HUDEP-2 (cell line): ENCODE data around the gene RPL19.
A peak's percentile ranks its signal among the peaks of the same experiment; 100 is the strongest.

Experiments used
- DNase-seq, 76 experiments: peaks; one replicate each; lab custom pipeline; 2025; ENCODE audit not compliant: unreplicated experiment in 76 of 76; lab: John Stamatoyannopoulos, UW

The RPL19 gene

DNA sequence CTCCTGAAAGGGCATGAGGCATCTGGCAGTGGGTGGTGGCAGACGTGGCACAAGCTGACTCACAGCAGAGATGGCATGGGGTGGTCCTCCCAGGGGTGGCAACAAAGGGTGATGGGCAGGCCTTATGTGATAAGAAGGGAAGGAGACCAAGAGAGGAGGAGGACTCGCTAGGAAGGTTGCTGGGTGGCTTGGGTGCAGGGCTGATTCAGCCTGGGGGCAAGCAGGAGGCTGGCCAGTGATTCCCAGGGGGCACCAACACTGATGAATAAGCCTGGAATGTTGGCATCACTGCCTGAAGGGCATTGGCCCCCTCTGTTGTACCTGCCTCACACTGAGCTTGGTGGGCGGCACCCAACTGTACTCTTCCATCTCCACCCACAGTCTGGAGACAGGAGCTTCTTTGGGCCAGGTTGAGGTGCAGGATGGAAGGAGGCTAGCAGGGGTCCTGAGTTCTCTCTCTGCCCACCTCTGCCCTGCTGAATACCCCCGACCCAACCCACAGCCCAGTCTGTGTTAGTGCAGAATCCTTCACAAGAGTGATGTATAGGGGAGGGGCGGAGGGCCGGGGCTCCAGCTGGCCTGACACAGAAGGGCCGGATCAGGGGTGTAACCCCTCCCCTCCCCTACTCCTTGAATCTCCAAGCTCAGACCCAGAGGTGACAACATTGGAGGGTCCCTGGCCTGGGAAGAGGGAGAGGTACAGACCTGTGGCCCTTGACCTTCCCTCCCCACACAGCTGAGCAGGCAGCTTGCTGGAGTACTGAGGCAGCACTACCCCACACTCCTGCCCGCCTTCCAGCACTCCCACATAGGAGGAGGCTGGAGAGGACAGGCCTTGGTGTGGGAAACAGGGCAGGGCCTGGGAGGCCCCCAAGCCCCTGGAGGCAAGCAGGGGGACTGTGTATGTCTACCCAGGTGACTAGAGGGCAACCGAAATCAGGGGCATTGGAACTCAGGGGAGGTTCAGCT is 23.1 kb downstream of the RPL19 start:
- no peak for DNase-seq

DNA sequence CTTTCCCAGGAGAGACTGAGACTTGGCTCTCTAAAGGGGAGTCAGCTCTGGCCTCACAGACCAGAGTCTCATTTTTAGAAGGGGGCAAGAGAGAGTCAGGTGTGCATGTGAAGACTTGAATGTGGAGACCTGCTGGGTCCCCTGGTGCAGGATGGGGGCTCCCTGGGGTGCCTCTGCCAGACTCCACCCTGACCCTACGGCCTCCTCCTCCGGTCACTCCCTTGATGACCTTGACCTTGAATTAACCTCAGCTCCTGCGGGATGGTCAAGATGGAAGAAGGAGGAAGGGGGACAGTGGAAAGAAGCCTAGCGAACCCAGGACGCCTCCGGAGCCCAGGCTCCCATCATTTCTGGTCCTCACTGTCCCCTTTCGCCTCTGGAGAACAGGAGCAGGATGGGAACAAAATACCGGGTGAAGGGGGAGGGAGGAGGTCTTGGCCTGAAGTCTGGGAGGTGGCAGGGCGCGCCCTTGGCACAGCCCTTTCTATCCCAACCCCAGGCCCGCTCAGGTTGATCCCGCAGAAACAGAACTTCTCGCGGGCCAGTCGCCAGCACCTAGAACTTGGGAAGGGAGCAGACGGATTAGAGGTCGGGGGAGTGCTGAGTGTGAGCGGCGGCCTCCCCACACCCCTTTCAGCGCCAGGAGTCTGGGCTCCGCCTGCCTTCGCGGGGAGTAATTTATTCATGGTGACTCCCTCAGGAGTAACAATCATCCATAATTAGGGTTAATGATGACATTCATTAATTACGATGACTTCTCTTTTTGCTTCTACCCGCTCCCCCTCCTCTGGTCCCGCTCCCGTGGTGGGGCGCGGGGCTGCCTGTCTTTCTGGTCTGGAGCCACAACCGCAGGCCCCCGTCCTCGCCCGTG is 24.1 kb downstream of the RPL19 start:
- no peak for DNase-seq

DNA sequence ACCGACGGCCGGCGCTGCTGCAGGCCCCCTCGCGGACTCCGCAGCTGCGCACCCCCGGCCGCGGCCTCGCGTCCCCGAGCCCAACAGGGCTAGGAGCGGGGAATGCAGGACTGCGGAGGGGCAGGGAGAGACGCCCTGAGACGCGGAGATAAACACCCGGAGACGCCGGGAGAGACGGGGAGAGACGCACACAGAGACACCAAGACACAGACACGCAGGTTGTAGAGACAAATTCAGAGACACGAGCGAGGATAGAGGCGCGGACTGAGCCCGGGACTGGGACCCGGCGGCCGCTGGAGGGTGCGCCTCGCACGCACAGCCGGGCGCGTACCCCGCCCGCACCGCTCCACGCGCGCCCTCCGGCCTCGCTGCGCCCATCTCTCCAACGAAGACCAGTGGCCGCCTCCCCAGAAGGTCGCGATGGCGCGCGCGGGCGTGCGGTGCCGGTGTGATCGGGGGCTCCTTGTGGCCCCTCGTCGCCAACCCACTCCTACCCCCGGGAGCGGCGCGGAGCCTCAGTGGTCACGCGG is 24.8 kb downstream of the RPL19 start:
- no peak for DNase-seq

DNA sequence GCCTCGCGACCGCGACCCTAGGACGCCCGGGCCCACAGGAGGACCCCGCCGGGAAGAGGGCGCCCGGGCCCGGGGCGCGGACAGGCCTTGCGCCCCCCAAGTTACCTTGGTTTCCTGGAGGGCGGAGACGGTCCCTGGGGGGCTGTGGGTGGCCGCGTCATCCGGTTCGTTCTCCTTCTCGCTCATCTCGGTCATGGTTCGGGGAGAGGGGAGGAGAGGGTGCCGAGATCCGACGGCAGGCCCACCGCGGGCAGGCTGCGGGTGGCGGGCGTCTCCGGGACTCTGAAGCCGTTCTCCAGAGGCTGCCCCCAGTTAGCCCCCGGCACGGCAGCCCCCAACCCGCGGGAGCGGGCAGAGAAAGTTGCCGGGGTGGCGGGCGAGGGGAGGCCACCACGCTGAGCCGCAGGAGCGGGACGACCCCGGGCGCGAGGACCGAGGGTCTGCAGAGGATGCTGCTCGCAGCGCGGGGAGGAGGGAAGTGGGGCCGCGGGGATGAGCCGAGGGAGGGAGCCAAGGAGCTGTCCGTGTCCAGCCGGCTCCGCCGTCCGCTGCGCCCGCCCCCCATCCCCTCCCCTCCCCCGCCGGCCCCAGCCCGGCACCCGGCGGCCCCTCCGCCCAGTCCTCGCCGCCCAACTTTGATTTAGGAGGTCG is 25.4 kb downstream of the RPL19 start, which contains the start of gene STAC2:
Gene STAC2, minus strand, starts transcription at position 638 of the 651 bp plus-strand sequence. Its CDS starts 443 bp downstream, at position 195.
- DNase-seq = no peak

DNA sequence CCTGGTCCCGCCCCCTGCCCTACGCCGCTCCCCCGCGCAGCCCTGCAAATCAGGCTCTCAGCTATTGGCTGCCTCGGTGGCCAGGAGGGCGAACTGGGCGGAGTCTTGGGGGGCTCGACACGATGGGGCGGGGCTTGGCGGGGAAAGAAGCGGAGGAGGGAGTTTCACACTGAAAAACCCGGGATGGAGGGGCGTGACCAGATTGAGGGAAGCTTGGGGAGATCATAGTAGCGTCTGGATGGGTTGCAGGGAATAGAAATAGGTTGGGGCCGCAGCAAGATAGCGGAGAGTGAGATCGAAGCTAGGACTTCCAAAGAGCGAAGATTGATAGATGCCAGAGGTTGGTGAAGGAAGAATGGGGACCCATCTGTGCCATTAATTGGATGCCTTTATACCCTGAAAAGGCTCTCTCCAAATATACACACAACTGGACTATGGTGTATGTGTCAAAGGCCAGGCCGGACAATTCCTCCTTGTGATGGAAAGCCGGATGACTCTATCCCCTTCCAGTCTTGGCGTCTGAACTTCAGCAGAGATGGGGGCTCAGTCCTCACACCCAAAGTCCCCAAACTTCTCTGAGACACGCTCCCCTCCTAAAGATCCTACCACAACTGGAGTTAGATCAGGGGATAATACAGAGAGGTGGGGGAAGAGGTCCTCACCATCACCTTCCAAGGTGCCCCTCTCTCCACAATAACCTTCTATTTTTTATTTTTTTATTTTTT is 26.0 kb downstream of the RPL19 start:
- no peak for DNase-seq

DNA sequence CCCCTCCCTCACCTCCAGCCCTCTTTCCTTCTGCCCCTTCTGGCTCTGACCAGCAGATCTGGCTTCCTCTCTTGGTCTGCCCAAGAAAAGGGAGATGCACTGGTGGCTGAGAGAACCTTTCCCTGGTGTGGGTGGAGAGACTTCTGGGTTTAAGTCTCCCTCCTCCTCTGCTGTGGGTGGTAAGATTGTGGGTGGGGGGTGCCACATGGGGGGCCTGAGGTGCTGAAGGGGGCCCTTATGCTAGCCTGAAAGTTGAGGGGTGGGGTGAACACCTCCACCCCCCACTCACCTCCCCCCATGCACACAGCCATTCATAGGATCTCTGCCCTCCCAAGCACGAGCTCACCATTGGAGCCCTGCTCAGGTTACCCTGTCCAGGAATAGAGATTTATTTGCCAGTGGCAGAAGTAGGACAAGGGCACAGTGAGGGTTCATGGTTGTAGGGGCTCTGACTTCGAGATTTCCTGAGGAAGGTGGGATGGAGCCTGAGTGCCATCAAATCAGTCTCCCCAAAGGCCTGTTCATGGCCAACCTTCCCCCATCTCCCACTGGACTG is 27.4 kb downstream of the RPL19 start:
- DNase-seq = no peak

DNA sequence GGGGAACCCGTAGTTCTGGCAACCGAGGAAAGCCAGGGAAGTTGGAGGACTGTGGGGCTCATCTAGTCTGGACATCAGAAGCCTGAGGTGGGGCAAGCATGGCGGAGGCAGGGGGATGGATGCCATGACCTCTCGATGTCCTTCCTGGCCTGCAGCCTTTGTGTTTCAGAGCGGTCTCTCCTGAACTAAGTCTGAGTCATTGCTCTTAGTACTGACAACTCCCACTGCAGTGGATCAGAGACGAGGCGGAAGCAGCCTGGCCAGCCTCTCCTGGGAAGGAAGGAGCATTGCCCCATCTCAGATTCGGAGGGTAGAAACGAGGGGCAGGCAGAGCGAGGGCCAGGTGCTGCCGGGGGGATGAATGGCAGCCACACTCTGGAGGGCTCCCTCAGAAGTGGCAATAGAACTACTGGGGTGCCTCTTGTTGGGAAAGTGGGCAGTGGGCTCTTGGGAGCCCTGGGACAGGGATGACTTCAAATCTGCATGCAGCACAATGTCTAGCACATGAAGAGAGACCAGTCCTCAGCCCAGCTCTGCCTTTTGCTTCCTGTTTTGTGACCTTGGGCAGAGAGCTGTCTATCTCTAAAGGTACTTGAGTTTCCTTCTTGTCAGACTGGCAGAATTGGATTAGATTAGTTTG is 29.3 kb downstream of the RPL19 start:
- no peak for DNase-seq

DNA sequence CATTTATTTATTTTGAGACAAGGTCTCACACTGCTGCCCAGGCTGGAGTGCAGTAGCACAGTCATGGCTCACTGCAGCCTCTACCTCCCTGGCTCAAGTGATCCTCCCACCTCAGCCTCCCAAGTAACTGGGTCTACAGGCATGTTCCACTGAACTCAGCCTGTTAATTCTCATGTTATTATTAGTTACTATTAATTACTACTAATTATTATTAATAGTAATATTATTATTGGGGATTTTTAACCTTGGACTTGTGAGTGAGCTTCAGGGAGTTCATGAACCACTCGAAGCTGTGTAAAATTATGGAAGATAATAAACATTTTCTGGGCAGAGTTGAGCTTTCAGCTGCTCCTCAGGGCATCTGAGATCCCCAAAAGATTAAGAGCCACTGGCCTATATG is 30.3 kb downstream of the RPL19 start:
- DNase-seq = no peak

DNA sequence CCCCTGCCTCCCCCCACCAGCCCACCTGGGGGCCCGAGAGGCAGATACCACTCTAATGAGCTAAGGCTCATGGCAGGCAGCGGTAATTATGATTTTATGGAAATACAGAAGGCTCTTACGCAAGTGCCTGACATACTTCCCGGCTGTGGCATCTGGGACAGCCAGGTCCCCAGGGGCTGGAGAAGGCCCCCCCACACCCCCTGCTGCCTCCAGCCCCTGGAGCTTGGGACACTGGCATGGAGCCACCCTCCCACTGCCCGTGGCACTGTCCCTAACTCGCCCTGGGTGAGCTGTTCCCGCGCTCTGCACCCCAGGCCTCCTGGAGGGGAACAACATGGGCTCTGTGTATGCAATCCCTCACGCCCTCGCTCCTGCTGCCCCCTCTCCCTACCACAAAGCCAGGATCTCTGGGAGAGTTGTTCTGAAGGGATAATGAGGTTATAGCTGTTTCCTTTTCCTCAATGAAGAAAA is 31.0 kb downstream of the RPL19 start:
- no peak for DNase-seq

DNA sequence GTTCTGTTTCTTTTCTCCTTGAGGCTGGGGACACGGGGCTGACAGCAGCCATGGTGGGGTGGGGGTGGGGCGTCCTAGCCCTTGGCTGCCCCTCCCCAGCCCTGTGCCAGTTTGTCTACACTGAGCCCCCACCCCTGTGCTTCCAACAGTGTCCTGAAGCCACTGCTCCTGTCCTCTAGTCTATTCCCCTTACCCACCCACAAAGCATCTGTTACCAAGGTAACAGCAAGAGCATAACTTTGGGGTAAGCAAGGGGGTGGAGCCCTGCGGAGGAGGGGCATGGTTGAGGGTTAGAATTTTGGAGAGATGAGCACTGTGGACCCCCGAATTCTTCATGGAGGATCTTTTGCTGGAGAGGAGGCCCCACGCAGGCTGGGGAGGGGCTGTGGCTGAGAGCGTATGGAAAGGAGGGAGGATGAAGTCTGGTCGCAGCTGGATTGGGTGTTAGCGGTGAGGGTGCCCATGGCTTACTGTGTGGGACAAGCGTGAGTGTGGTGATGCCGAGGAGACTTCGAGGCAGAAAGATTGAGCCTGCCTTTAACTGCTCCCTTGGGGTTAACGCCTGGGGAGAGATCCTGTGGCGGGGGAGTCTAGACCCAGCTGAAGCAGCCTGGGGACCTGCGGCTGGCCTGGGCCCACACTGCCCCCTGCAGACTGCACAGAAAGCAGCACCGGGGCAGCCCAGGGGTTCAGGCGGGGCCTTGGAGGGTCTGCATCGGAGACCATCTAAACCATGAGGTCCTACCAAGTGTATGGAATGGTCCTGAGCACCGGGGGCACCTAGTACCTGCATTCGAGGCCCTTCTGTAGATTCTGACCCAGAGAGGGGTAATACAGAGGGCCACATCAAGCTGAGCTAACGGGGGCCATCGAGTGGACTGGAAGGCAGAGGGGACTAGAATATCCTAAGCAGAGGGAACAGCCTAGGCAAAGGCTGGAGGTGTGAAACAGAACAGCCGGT is 31.8 kb downstream of the RPL19 start:
- DNase-seq = peak in 18 of 76 experiments; percentile 4 to 47 (median 15)

DNA sequence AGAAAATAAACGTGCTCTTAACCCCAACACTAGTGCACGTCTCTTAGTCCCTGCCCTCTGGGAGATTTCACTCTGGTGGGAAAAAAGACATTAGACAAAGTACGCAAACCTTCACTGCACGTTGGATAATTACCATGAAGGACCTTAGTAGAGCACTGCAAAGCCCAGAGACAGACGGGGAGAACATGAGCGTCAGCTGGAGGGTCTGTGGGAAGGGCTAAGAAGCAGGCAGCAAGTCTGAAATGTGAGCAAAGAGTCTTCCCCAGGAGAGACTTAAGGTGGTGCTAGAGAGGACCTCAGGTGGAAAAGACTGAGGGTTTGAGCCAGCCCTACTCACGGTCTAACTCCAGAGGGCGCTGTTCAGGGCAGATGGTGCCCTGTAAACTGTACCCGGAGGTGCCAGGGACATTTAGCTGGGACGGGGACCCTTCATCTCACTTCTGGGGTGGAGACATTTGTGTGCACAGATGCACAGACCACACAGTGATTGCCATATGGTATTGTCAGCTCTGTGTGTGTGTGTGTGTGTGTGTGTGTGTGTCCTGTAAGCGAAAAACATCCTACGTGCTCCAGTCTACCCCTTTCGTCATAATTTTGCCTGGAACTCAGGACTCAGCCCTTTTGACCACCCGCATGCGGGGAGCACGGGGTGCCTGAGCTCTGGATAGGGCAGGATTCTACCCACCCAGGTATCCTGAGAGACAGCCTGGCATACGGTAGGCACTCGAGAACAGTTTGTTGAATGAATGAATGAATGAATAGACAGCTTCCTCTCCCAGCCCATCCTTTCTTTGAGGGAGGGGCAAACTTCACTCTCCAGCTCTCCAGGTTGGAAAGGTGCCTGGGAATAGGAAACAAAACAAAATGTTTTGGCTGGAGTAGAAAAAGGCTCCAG is 35.7 kb downstream of the RPL19 start:
- peak in 58 of 76 experiments; percentile 7 to 78 (median 30) for DNase-seq

DNA sequence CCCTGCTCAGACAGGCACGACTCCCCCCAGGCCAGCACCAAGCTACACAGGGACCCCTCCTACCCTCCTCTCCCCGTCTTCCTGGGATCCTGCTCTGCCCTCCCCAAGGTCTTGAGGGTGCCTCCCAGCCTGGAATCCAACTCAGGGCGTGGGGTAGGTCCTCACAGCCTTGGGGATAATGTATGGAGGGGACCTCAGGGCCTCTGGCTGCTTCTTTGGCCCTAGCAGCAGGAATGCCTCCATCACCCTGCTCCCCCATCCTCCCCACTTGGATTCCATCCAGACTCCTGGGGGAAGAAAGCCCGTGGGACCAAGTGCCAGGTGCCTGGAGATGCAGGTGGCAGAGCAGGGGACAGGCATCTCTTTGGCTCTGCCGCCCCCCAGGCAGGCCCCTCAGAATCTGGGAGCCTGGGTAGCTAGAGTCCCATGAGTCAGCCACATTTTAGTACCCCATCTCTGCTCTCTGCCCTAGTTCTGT is 36.4 kb downstream of the RPL19 start:
- DNase-seq = no peak

DNA sequence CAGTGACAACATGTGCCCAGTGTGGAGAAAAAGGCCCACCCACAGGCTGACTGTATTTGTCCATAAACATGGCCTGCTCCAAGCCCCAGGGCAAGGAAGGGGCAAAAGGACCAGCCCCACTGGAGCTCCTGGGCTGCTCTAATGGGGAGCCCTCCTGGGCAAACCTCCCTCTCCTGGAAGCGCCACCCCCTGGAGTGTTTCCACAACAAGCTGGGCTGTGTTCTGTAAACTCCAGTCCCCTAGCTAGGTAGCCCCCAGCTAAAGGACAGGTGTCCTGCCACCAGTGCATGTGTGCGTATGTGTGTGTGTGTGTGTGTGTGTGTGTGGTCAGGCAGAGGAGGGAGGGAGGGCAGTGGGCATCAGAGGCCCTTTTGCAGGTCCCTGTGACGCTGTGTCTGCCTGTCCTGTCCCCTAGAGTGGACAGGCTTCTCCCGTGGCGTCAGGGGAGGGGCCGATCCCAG is 36.9 kb downstream of the RPL19 start:
- DNase-seq = no peak

DNA sequence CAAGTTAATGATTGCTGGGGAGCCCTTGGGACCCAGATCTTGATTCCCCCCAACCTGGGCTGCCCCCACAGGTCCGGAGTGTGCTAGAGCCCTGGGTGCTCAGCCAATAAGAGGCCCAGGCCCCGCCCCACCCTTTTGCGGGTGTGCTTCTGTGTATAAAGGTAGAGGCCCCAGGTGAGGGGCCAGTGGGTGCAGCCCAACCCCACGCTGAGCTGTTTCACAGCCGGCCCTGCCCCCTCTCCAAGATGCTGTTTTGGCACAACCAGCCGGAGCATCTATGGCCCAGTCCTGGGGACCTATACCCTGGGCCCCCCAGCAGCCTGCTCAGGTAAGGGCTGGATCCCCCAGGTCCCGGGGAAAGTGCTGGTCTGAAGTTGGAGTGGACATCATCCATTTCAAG is 37.5 kb downstream of the RPL19 start:
- DNase-seq = no peak

DNA sequence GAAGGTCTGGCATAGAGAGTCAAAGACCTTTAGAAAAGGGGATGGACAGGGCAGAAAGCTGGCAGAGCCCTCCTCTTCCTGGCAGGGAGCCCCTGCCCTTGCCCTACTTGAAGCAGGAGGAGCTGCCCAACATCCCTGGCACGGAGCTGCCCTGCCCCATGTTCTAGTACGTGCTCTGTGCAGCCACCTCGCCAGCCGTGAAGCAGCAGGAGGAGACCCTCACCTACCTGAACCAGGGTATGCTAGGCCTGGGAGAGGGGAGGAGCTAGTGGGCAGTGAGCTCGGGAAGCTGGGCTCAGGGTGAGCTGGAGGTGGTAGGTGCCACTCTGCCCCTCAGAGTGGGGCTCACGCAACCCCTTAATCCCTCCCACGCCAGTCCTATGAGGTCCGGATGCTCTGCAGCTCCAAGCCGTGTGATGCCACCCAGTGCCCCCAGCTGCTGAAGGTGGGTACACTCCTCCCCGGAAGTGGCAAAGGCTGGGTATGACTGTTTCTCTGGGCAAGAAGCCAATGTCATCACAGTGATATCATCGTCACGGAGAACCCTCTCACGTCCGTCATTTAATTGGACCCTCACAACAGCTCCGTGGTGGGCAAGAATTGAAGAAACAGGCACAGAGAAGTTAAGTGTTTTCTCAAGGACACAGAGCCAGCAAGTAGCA is 38.4 kb downstream of the RPL19 start:
- peak in 39 of 76 experiments; percentile 5 to 67 (median 23) for DNase-seq
